OCI-LY7 (cell line): ENCODE results near the gene SYNGR1. TPM values are rescaled to one million over a fixed set of nuclear protein-coding genes. Genes with fewer than 3 reads are reported as not detected.

Source experiments
- small RNA-seq: library from RNA; depleted of rRNA; stranded (forward); fragments of <200 nt; gene quantifications from one replicate; pipeline ENCODE3, GENCODE V24; 2014
- total RNA-seq, 2 experiments: library from RNA; depleted of rRNA in 1 of 2; stranded (reverse); fragments of >200 nt in 1 of 2; shearing (Covaris generic) in 1 of 2; gene quantifications; 2 replicates each; pipeline ENCODE4 v1.2.3, GENCODE V29; 2014 to 2022

Gene SYNGR1
- total RNA-seq, 2 experiments from 2014 or later, result 10.2 to 23.3 TPM

Small RNA genes within 50 kb of the gene (small RNA-seq; reads per million reads assigned to genes)
- gene SNORD43 (not detected), gene SNORD83A (3,920 reads per million, percentile 100 among the genes with 10 or more reads in this experiment), gene SNORD83B (not detected)

Other genes starting within 250 kb of the SYNGR1 start
- gene CBX7, start 197.3 kb upstream of the SYNGR1 start, total RNA-seq (2014; rRNA removed; shearing (Covaris generic)), result 7.3 and 11.9 TPM in 2 replicates
- gene CBX7, start 197.3 kb upstream of the SYNGR1 start, total RNA-seq (2022), result 19.6 and 31.5 TPM in 2 replicates
- not detected in 2 replicates for gene PDGFB, start 105.0 kb upstream of the SYNGR1 start, total RNA-seq (2014; rRNA removed; shearing (Covaris generic))
- 0.13 and 0.27 TPM in 2 replicates for gene PDGFB, start 105.0 kb upstream of the SYNGR1 start, total RNA-seq (2022)
- 2,313 and 2,662 TPM in 2 replicates for gene RPL3, start 30.4 kb upstream of the SYNGR1 start, total RNA-seq (2014; rRNA removed; shearing (Covaris generic))
- gene RPL3, start 30.4 kb upstream of the SYNGR1 start, total RNA-seq (2022), result 2,385 and 2,457 TPM in 2 replicates
- 17.7 and 18.1 TPM in 2 replicates for gene TAB1, start 49.8 kb downstream of the SYNGR1 start, total RNA-seq (2014; rRNA removed; shearing (Covaris generic))
- gene TAB1, start 49.8 kb downstream of the SYNGR1 start, total RNA-seq (2022), result 36.5 and 38.2 TPM in 2 replicates
- 15.4 and 16.3 TPM in 2 replicates for gene MGAT3, start 107.0 kb downstream of the SYNGR1 start, total RNA-seq (2014; rRNA removed; shearing (Covaris generic))
- gene MGAT3, start 107.0 kb downstream of the SYNGR1 start, total RNA-seq (2022), result 34.1 and 44.3 TPM in 2 replicates
- gene MIEF1, start 152.3 kb downstream of the SYNGR1 start, total RNA-seq (2014; rRNA removed; shearing (Covaris generic)), result 32.5 and 34.1 TPM in 2 replicates
- 51.9 and 55.0 TPM in 2 replicates for gene MIEF1, start 152.3 kb downstream of the SYNGR1 start, total RNA-seq (2022)
- 716 and 720 TPM in 2 replicates for gene ATF4, start 170.6 kb downstream of the SYNGR1 start, total RNA-seq (2014; rRNA removed; shearing (Covaris generic))
- gene ATF4, start 170.6 kb downstream of the SYNGR1 start, total RNA-seq (2022), result 732 and 779 TPM in 2 replicates
- gene RPS19BP1, start 182.8 kb downstream of the SYNGR1 start, total RNA-seq (2014; rRNA removed; shearing (Covaris generic)), result 148 and 185 TPM in 2 replicates
- 78.6 and 88.1 TPM in 2 replicates for gene RPS19BP1, start 182.8 kb downstream of the SYNGR1 start, total RNA-seq (2022)
- gene CACNA1I, start 220.8 kb downstream of the SYNGR1 start, total RNA-seq (2014; rRNA removed; shearing (Covaris generic)), result 0.03 TPM in 2 replicates
- gene CACNA1I, start 220.8 kb downstream of the SYNGR1 start, total RNA-seq (2022), result 0.17 TPM in 1 of 2 replicates, not detected in the other